Bronchial epithelial cell (primary cell): Measurements from ENCODE around the gene CHST6. TPM values are rescaled to one million over a fixed set of nuclear protein-coding genes. Genes with fewer than 3 reads are reported as not detected.

Experiments
- DNase-seq: peaks from one replicate; pipeline ENCODE4 v3.0.0-alpha.2; 2010; ENCODE audit warnings: low read depth
- FAIRE-seq: peaks from 2 replicates; lab custom pipeline; 2011; peaks lifted over from hg19 to GRCh38; lab: Jason Lieb, UNC
- H3K27me3 ChIP-seq: 2 replicates; pipeline ENCODE4 v1.5.1; 2011; ENCODE audit warnings: low read length; ENCODE audit not compliant: control insufficient read depth, insufficient read depth
- H3K36me3 ChIP-seq: 2 replicates; pipeline ENCODE4 v1.5.1; 2011; ENCODE audit warnings: low read length; ENCODE audit not compliant: control insufficient read depth, insufficient read depth
- H3K4me3 ChIP-seq: 2 replicates; pipeline ENCODE4 v1.5.1; 2011; ENCODE audit warnings: mild to moderate bottlenecking, low read depth, low read length, control low read depth
- CTCF ChIP-seq: IDR thresholded peaks from 2 replicates; pipeline ENCODE4 v1.5.1; 2011; ENCODE audit warnings: mild to moderate bottlenecking, moderate library complexity, low read length, control low read depth, inconsistent platforms; ENCODE audit not compliant: insufficient read depth, severe bottlenecking
- total RNA-seq: library from RNA; depleted of rRNA; stranded (reverse); fragments of >200 nt; gene quantifications from 2 replicates; pipeline ENCODE4 v1.2.1, GENCODE V29; 2014

The CHST6 gene
- total RNA-seq, 1 donor from 2014 or later: 1.3 TPM

GRCh38 chr16:75535211-75535843 lies 40.1 kb upstream of the CHST6 start:
- FAIRE-seq (no peak), DNase-seq (no peak)
- H3K4me3 ChIP-seq: no peak overlapping the region
- H3K36me3 ChIP-seq: no peaks in the 10 kb centered on the region
- TF ChIP-seq CTCF: no peak
- peaks cover 2% of the 10 kb centered on the region for H3K27me3 ChIP-seq

DNA sequence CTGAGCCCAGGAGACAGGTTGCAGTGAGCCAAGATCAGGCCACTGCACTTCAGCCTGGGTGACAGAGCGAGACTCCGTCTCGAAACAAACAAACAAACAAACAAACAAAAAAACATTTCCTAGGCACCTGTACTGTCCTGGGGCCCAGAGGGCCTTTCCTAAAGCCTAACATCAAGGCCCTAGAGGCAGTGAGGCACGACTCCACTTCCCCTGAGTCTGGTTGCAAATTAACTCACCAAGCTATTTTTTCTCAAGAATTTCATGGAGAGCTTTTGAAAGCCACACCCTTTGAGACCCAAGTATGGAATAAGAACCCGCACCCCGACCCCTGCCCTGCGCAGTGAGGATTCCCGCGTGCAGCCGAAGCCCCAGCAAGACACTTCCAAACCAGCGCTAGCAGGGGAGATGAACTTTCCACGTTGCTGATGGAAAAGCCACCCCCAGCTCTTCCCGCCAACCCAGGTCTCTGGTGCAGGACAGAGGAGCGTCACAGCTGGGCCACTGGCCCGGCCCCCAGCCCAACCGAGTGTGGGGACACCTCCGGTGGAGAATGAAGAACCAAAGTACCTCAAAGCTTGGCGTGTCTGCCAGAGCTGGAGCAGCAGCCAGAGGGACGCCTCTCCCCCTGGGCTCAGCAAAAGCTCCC lies 39.4 kb upstream of the CHST6 start:
- H3K27me3 ChIP-seq: peaks cover 2% of the 10 kb centered on the region
- FAIRE-seq: no peak
- H3K36me3 ChIP-seq: no peaks in the 10 kb centered on the region
- no peak for DNase-seq
- TF ChIP-seq CTCF: no peak
- no peak overlapping the region for H3K4me3 ChIP-seq

DNA sequence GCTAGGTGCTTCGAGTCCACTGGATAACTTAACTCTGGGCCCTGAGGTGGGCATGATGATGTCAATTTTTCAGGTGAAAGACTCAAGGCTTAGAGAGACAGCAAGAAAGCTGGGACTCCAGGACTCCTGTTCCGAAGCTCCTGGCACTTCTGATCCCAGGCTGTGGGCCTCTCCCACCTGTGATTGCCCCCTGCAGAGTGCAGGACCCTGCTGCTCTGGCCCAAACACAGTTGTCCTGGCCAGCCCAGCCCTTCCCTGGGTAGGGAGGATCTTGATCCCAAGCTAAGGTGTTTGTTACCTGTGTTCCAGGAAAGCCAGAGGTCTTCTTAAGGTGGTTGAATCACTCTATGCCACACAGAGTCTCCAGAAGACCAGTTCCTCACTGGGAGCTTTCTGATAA lies 37.5 kb upstream of the CHST6 start:
- Histone ChIP-seq H3K36me3 (no peaks in the 10 kb centered on the region), H3K27me3 (peaks cover 2% of the 10 kb centered on the region), H3K4me3 (no peak overlapping the region)
- TF ChIP-seq CTCF: no peak
- no peak for DNase-seq
- FAIRE-seq: no peak

GRCh38 chr16:75532142-75532765 lies 37.0 kb upstream of the CHST6 start:
- no peak for TF ChIP-seq CTCF
- Histone ChIP-seq H3K36me3 (no peaks in the 10 kb centered on the region), H3K27me3 (peaks cover 2% of the 10 kb centered on the region), H3K4me3 (no peak overlapping the region)
- FAIRE-seq (no peak), DNase-seq (no peak)

DNA sequence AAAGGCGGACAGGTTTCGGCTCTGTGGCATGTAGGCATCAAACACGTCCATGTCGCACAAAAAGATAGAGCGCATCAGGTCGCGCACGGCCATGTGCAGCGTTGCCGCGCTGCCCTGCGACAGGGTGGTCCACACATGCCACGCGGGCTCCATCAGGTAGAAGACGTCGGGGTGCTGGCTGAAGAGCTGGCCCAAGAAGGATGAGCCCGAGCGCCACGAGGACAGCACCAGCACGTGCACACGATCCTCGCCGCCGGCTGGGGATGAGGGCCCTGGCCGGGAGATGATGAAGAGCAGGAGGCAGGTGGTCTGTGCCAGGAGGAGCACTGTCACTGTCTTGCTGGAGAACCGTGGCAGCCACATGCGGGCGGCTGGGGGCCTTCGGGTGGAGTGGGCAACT lies 34.7 kb upstream of the CHST6 start:
- no peak for TF ChIP-seq CTCF
- Histone ChIP-seq H3K27me3 (peaks cover 1% of the 10 kb centered on the region), H3K4me3 (no peak overlapping the region), H3K36me3 (no peaks in the 10 kb centered on the region)
- DNase-seq: no peak
- FAIRE-seq: no peak
